ENCODE measurements around the gene QRICH1. TPM values are rescaled to one million over a fixed set of nuclear protein-coding genes. Genes with fewer than 3 reads are reported as not detected.
A peak's percentile ranks its signal among the peaks of the same experiment; 100 is the strongest.

QRICH1 gene
- total RNA-seq, 6 experiments from 2014 or later = 21.9 to 35.7 (median 31.7) TPM

DNA sequence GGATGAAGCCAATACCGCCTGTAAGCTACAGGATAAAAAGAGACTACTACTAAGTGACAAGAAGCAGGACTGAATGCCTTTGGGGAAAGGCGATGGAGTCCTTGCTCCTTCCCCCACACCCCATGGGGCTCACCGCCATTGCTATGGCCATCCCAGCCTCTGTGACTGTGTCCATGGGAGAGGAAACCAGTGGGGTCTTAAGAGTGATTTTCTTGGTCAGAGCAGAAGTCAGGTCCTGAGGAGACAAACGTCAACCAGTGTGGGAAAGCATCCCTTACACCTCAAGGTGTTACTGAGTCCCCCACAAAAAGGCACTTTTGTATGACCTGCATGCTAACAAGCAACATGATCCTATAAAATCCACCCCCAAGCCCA is 65.6 kb downstream of the QRICH1 start:
- no peaks in the 10 kb centered on the region for H3K27me3 ChIP-seq
- H3K4me1 ChIP-seq = peaks cover 0 to 10% (median 4%) of the 10 kb centered on the region in 4 donors
- no peaks in the 10 kb centered on the region for H3K9me3 ChIP-seq
- 86% methylated on average over 3 of the region's 4 CpGs for WGBS (ENCODE audit: insufficient coverage, low coverage, low lambda C conversion rate, missing lambda C conversion rate)
- H3K27ac ChIP-seq = peak overlapping the region in 1 of 3 donors; percentile 82
- TF ChIP-seq CTCF (IDR thresholded peaks at IDR 0.05) (no peak), POLR2A (IDR thresholded peaks at IDR 0.05) (no peak)
- intact Hi-C loops (cut with DNase I) = no loop called here
- peak overlapping the region in 2 of 3 donors; percentile 60 to 74 for H3K4me3 ChIP-seq
- peak in 1 of 3 donors; percentile 7 for DNase-seq
- peaks cover 0 to 60% (median 21%) of the 10 kb centered on the region in 4 donors for H3K36me3 ChIP-seq
- no peak for ATAC-seq

- H3K9me3 ChIP-seq = no peaks in the 10 kb centered on the region
- H3K27me3 ChIP-seq = no peaks in the 10 kb centered on the region
- no peak for TF ChIP-seq CTCF (IDR thresholded peaks at IDR 0.05)
- no peak for TF ChIP-seq POLR2A (IDR thresholded peaks at IDR 0.05)
- peaks cover 0 to 55% (median 18%) of the 10 kb centered on the region in 4 donors for H3K36me3 ChIP-seq
- 97% methylated on average over 6 of the region's 9 CpGs for WGBS (ENCODE audit: insufficient coverage, low coverage, low lambda C conversion rate, missing lambda C conversion rate)
- H3K4me1 ChIP-seq = peaks cover 0 to 17% (median 7%) of the 10 kb centered on the region in 4 donors
- ATAC-seq = no peak
- no peak overlapping the region for H3K4me3 ChIP-seq
- H3K27ac ChIP-seq = no peak overlapping the region
- intact Hi-C loops (cut with DNase I) = no loop called here
- peak in 1 of 3 donors; percentile 14 for DNase-seq
Measured at GRCh38 chr3:49027634-49028033, 66.2 kb downstream of the QRICH1 start.

- Histone ChIP-seq H3K36me3 (peaks cover 0 to 44% (median 14%) of the 10 kb centered on the region in 4 donors), H3K27me3 (no peaks in the 10 kb centered on the region), H3K4me3 (no peak overlapping the region), H3K9me3 (no peaks in the 10 kb centered on the region), H3K4me1 (peaks cover 0 to 17% (median 8%) of the 10 kb centered on the region in 4 donors), H3K27ac (no peak overlapping the region)
- no peak for TF ChIP-seq POLR2A (IDR thresholded peaks at IDR 0.05)
- no peak for TF ChIP-seq CTCF (IDR thresholded peaks at IDR 0.05)
- 100% methylated on average over 2 of the region's 3 CpGs for WGBS (ENCODE audit: insufficient coverage, low coverage, low lambda C conversion rate, missing lambda C conversion rate)
- DNase-seq (no peak), ATAC-seq (no peak)
- intact Hi-C loops (cut with DNase I) = no loop called here
Measured at GRCh38 chr3:49026536-49026935, 67.3 kb downstream of the QRICH1 start.

DNA sequence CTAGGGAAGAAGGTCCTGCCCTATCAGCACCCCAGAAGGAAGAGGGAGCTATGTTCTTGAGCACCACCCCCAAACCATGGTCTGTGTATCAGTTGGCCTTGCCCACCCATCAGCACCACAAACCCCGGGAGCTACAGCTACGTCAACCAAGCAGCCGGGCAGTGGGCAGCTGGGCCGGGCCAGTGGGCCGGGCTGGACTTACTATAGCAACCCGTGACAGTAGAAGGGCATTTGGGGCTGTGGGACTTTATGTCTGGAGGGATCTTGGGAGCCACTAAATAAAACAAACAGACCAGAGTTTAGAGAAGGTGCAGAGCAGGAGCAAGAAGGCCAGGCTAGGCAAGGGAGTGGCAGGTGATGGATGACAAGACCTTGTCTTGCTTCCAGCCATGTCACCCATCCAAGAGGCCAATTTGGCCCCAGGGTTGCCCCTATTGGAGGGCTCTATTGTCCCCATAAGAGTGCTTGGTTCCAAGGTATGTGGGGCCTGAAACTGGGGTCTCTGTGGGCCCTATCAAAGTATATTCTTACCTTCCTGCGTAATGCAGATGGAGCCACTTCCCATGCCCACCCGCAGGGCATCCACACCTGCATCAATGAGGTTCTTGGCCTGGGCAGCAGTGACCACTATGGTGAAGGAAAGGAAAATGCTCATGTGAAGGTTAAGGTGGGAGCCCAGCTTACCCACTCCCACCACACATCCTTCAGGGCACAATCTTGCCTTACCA is 67.9 kb downstream of the QRICH1 start:
- Histone ChIP-seq H3K4me1 (peaks cover 0 to 17% (median 8%) of the 10 kb centered on the region in 4 donors), H3K27me3 (no peaks in the 10 kb centered on the region), H3K27ac (no peak overlapping the region), H3K36me3 (peaks cover 0 to 39% (median 14%) of the 10 kb centered on the region in 4 donors), H3K4me3 (no peak overlapping the region), H3K9me3 (no peaks in the 10 kb centered on the region)
- DNase-seq (no peak), ATAC-seq (no peak)
- TF ChIP-seq POLR2A (IDR thresholded peaks at IDR 0.05) (no peak), CTCF (IDR thresholded peaks at IDR 0.05) (no peak)
- intact Hi-C loops (cut with DNase I) = no loop called here
- 95% methylated on average over 6 of the region's 8 CpGs for WGBS (ENCODE audit: insufficient coverage, low coverage, low lambda C conversion rate, missing lambda C conversion rate)
